WTC11 (cell line): ENCODE data around the gene EPDR1. TPM values are rescaled to one million over a fixed set of nuclear protein-coding genes. Genes with fewer than 3 reads are reported as not detected.

Experiments
- ATAC-seq: fragments of 200-7000 bp; cut with Tn5 transposase; 2 replicates; pipeline ENCODE4 v1.10.0; 2021; ENCODE audit warnings: mild to moderate bottlenecking, moderate library complexity
- CTCF ChIA-PET: fragments of 300-600 bp; sonication (Branson Sonifier 250); formaldehyde crosslinking; loops from one replicate; lab custom pipeline; 2021; ENCODE audit warnings: antibody characterized with exemption; lab: Charles Lee
- POLR2A ChIA-PET: fragments of 350-600 bp; sonication (Branson Sonifier 250); formaldehyde crosslinking; loops from one replicate; lab custom pipeline; 2021; ENCODE audit warnings: antibody characterized with exemption; lab: Charles Lee
- DNase-seq: peaks from one replicate; pipeline ENCODE4 v3.0.0; 2021; ENCODE audit warnings: low spot score
- H3K27ac Mint-ChIP-seq: 2 replicates; pipeline ENCODE4 v1.8.0; 2021; ENCODE audit warnings: mixed read lengths
- H3K27me3 Mint-ChIP-seq: 2 replicates; pipeline ENCODE4 v1.8.0; 2021; ENCODE audit warnings: low read depth, mild to moderate bottlenecking, moderate library complexity, mixed read lengths
- H3K36me3 Mint-ChIP-seq: 2 replicates; pipeline ENCODE4 v1.8.0; 2021; ENCODE audit warnings: mixed read lengths
- H3K4me1 Mint-ChIP-seq: 2 replicates; pipeline ENCODE4 v1.8.0; 2022; ENCODE audit warnings: mixed read lengths
- H3K4me3 Mint-ChIP-seq: 2 replicates; pipeline ENCODE4 v1.8.0; 2021; ENCODE audit warnings: mild to moderate bottlenecking, moderate library complexity, mixed read lengths
- H3K9me3 Mint-ChIP-seq: 2 replicates; pipeline ENCODE4 v1.8.0; 2021; ENCODE audit warnings: mixed read lengths
- FOXK1 ChIP-seq: sonication (generic); formaldehyde crosslinking; IDR thresholded peaks from 2 replicates; pipeline ENCODE4 v1.8.0; 2022; ENCODE audit warnings: mild to moderate bottlenecking, moderate library complexity, missing genetic modification reagents
- JAZF1 ChIP-seq: fragments of 250-450 bp; sonication (Bioruptor Pico); IDR thresholded peaks from 2 replicates; pipeline ENCODE4 v1.9.0; 2021; ENCODE audit warnings: moderate library complexity, mild to moderate bottlenecking, inconsistent platforms
- KAT7 ChIP-seq: sonication (generic); formaldehyde crosslinking; IDR thresholded peaks from 2 replicates; pipeline ENCODE4 v1.8.1; 2023; ENCODE audit warnings: missing genetic modification reagents, mild to moderate bottlenecking, borderline replicate concordance
- NFATC4 ChIP-seq: fragments of 250-450 bp; sonication (Bioruptor Pico); IDR thresholded peaks from 2 replicates; pipeline ENCODE4 v1.9.0; 2021; ENCODE audit warnings: mild to moderate bottlenecking
- NR1H2 ChIP-seq: sonication (generic); formaldehyde crosslinking; IDR thresholded peaks from 2 replicates; pipeline ENCODE4 v1.9.0; 2021; ENCODE audit warnings: mild to moderate bottlenecking, moderate library complexity, missing genetic modification reagents
- RELA ChIP-seq: sonication (generic); formaldehyde crosslinking; IDR thresholded peaks from 2 replicates; pipeline ENCODE4 v1.8.1; 2022; ENCODE audit warnings: missing genetic modification reagents, mild to moderate bottlenecking, borderline replicate concordance
- SMAD3 ChIP-seq: sonication (generic); formaldehyde crosslinking; IDR thresholded peaks from 2 replicates; pipeline ENCODE4 v1.8.0; 2022; ENCODE audit warnings: missing genetic modification reagents, mild to moderate bottlenecking, borderline replicate concordance
- SMAD4 ChIP-seq: sonication (generic); formaldehyde crosslinking; IDR thresholded peaks from 2 replicates; pipeline ENCODE4 v1.8.0; 2022; ENCODE audit warnings: mild to moderate bottlenecking, missing genetic modification reagents
- TCF7 ChIP-seq: sonication (generic); formaldehyde crosslinking; IDR thresholded peaks from 2 replicates; pipeline ENCODE4 v1.8.0; 2022; ENCODE audit warnings: mild to moderate bottlenecking, low read depth, missing genetic modification reagents, moderate library complexity
- TEAD4 ChIP-seq: sonication (generic); formaldehyde crosslinking; IDR thresholded peaks from 2 replicates; pipeline ENCODE4 v1.8.0; 2022; ENCODE audit warnings: mild to moderate bottlenecking, missing genetic modification reagents
- TP53 ChIP-seq: sonication (generic); formaldehyde crosslinking; IDR thresholded peaks from 2 replicates; pipeline ENCODE4 v1.8.1; 2023; ENCODE audit warnings: mild to moderate bottlenecking, missing genetic modification reagents
- ZNF219 ChIP-seq: sonication (generic); formaldehyde crosslinking; IDR thresholded peaks from 2 replicates; pipeline ENCODE4 v1.8.0; 2023; ENCODE audit warnings: missing genetic modification reagents, mild to moderate bottlenecking, borderline replicate concordance
- ZNF232 ChIP-seq: sonication (generic); formaldehyde crosslinking; IDR thresholded peaks from 2 replicates; pipeline ENCODE4 v1.8.0; 2022; ENCODE audit warnings: mild to moderate bottlenecking, missing genetic modification reagents
- ZNF317 ChIP-seq: sonication (generic); formaldehyde crosslinking; IDR thresholded peaks from 2 replicates; pipeline ENCODE4 v1.8.1; 2023; ENCODE audit warnings: low read depth, mild to moderate bottlenecking, moderate library complexity, missing genetic modification reagents, borderline replicate concordance
- ZNF423 ChIP-seq: fragments of 250-450 bp; sonication (Bioruptor Pico); IDR thresholded peaks from 2 replicates; pipeline ENCODE4 v2.1.2; 2022; ENCODE audit warnings: mild to moderate bottlenecking, moderate library complexity
- ZNF425 ChIP-seq: fragments of 250-450 bp; sonication (Bioruptor Pico); conservative IDR thresholded peaks from 2 replicates; pipeline ENCODE4 v1.9.0; 2021; ENCODE audit warnings: mild to moderate bottlenecking
- total RNA-seq: library from RNA; stranded (reverse); gene quantifications from 3 replicates; pipeline ENCODE4 v1.2.3, GENCODE V29; 2021
- TF ChIP-seq, protein P1 (sequence below): sonication (generic); formaldehyde crosslinking; conservative IDR thresholded peaks from 2 replicates; pipeline ENCODE4 v1.8.1; 2022; ENCODE audit warnings: mild to moderate bottlenecking, missing genetic modification reagents
- TF ChIP-seq, protein P2 (sequence below): sonication (generic); formaldehyde crosslinking; IDR thresholded peaks from 2 replicates; pipeline ENCODE4 v1.8.0; 2023; ENCODE audit warnings: missing genetic modification reagents
- TF ChIP-seq, protein P3 (sequence below): sonication (generic); formaldehyde crosslinking; IDR thresholded peaks from 2 replicates; pipeline ENCODE4 v1.8.0; 2022; ENCODE audit warnings: mild to moderate bottlenecking, missing genetic modification reagents
- TF ChIP-seq, protein P4 (sequence below): sonication (generic); formaldehyde crosslinking; IDR thresholded peaks from 2 replicates; pipeline ENCODE4 v1.8.1; 2022; ENCODE audit warnings: mild to moderate bottlenecking, moderate library complexity, missing genetic modification reagents
- TF ChIP-seq, protein P5 (sequence below): sonication (generic); formaldehyde crosslinking; IDR thresholded peaks from 2 replicates; pipeline ENCODE4 v1.8.1; 2023; ENCODE audit warnings: mild to moderate bottlenecking, missing genetic modification reagents
- TF ChIP-seq, protein P6 (sequence below): sonication (generic); formaldehyde crosslinking; IDR thresholded peaks from 2 replicates; pipeline ENCODE4 v1.8.1; 2023; ENCODE audit warnings: mild to moderate bottlenecking, missing genetic modification reagents, moderate library complexity
- TF ChIP-seq, protein P7 (sequence below): fragments of 250-450 bp; sonication (Bioruptor Pico); IDR thresholded peaks from 2 replicates; pipeline ENCODE4 v2.1.2; 2022; ENCODE audit warnings: mild to moderate bottlenecking, moderate library complexity
- TF ChIP-seq, protein P8 (sequence below): sonication (generic); formaldehyde crosslinking; conservative IDR thresholded peaks from 2 replicates; pipeline ENCODE4 v1.8.1; 2023; ENCODE audit warnings: mild to moderate bottlenecking, low read depth, missing genetic modification reagents, moderate library complexity

EPDR1 gene
- total RNA-seq, 1 experiment from 2014 or later: 7.4 TPM

- ChIA-PET CTCF (no interaction called here), POLR2A (no interaction called here)
- peaks cover 18% of the 10 kb centered on the region for H3K9me3 Mint-ChIP-seq
- no peak for DNase-seq
- no peaks in the 10 kb centered on the region; the same call in 1 of the 2 replicates for H3K27me3 Mint-ChIP-seq
- TF ChIP-seq ZNF317 (CRISPR knock-in tag) (no peak), NFATC4 (no peak), ZNF219 (CRISPR knock-in tag) (no peak), SMAD4 (CRISPR knock-in tag) (no peak), TCF7 (CRISPR knock-in tag) (no peak)
- H3K27ac Mint-ChIP-seq: no peak overlapping the region
- no peak for ATAC-seq
- no peak overlapping the region for H3K4me3 Mint-ChIP-seq
- no peaks in the 10 kb centered on the region for H3K4me1 Mint-ChIP-seq
- no peaks in the 10 kb centered on the region for H3K36me3 Mint-ChIP-seq
Measured at GRCh38 chr7:37999673-38000072, 79.2 kb downstream of the EPDR1 start.

- POLR2A ChIA-PET: no interaction called here
- H3K9me3 Mint-ChIP-seq: peaks cover 16% of the 10 kb centered on the region
- ATAC-seq (no peak), DNase-seq (no peak)
- CTCF ChIA-PET: interaction anchor here (1.4 kb wide), 1 partner anchor 331 kb away, joined by 3 read pairs; no protein-coding TSS in a partner anchor
- H3K4me1 Mint-ChIP-seq: no peaks in the 10 kb centered on the region
- H3K36me3 Mint-ChIP-seq: no peaks in the 10 kb centered on the region
- no peak overlapping the region for H3K4me3 Mint-ChIP-seq
- H3K27me3 Mint-ChIP-seq: no peaks in the 10 kb centered on the region; the same call in 1 of the 2 replicates
- no peak overlapping the region for H3K27ac Mint-ChIP-seq
- no peak for TF ChIP-seq FOXK1
- no peak for TF ChIP-seq SMAD3 (CRISPR knock-in tag)
- TF ChIP-seq TP53 (CRISPR knock-in tag): no peak
- TF ChIP-seq, protein P1, sequence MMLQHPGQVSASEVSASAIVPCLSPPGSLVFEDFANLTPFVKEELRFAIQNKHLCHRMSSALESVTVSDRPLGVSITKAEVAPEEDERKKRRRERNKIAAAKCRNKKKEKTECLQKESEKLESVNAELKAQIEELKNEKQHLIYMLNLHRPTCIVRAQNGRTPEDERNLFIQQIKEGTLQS (CRISPR knock-in tag): no peak
- no peak for TF ChIP-seq ZNF232 (CRISPR knock-in tag)
- no peak for TF ChIP-seq ZNF423 (CRISPR knock-in tag)
- TF ChIP-seq NR1H2 (CRISPR knock-in tag): no peak
- TF ChIP-seq, protein P2, sequence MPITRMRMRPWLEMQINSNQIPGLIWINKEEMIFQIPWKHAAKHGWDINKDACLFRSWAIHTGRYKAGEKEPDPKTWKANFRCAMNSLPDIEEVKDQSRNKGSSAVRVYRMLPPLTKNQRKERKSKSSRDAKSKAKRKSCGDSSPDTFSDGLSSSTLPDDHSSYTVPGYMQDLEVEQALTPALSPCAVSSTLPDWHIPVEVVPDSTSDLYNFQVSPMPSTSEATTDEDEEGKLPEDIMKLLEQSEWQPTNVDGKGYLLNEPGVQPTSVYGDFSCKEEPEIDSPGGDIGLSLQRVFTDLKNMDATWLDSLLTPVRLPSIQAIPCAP: no peak
- TF ChIP-seq RELA (CRISPR knock-in tag): no peak
- TF ChIP-seq, protein P3, sequence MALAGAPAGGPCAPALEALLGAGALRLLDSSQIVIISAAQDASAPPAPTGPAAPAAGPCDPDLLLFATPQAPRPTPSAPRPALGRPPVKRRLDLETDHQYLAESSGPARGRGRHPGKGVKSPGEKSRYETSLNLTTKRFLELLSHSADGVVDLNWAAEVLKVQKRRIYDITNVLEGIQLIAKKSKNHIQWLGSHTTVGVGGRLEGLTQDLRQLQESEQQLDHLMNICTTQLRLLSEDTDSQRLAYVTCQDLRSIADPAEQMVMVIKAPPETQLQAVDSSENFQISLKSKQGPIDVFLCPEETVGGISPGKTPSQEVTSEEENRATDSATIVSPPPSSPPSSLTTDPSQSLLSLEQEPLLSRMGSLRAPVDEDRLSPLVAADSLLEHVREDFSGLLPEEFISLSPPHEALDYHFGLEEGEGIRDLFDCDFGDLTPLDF (CRISPR knock-in tag): no peak
- TF ChIP-seq, protein P4, sequence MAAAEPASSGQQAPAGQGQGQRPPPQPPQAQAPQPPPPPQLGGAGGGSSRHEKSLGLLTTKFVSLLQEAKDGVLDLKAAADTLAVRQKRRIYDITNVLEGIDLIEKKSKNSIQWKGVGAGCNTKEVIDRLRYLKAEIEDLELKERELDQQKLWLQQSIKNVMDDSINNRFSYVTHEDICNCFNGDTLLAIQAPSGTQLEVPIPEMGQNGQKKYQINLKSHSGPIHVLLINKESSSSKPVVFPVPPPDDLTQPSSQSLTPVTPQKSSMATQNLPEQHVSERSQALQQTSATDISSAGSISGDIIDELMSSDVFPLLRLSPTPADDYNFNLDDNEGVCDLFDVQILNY (CRISPR knock-in tag): no peak
- no peak for TF ChIP-seq JAZF1
- no peak for TF ChIP-seq ZNF425 (CRISPR knock-in tag)
- TF ChIP-seq KAT7 (CRISPR knock-in tag): no peak
- TF ChIP-seq, protein P5, sequence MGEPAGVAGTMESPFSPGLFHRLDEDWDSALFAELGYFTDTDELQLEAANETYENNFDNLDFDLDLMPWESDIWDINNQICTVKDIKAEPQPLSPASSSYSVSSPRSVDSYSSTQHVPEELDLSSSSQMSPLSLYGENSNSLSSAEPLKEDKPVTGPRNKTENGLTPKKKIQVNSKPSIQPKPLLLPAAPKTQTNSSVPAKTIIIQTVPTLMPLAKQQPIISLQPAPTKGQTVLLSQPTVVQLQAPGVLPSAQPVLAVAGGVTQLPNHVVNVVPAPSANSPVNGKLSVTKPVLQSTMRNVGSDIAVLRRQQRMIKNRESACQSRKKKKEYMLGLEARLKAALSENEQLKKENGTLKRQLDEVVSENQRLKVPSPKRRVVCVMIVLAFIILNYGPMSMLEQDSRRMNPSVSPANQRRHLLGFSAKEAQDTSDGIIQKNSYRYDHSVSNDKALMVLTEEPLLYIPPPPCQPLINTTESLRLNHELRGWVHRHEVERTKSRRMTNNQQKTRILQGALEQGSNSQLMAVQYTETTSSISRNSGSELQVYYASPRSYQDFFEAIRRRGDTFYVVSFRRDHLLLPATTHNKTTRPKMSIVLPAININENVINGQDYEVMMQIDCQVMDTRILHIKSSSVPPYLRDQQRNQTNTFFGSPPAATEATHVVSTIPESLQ: no peak
- TF ChIP-seq, protein P6, sequence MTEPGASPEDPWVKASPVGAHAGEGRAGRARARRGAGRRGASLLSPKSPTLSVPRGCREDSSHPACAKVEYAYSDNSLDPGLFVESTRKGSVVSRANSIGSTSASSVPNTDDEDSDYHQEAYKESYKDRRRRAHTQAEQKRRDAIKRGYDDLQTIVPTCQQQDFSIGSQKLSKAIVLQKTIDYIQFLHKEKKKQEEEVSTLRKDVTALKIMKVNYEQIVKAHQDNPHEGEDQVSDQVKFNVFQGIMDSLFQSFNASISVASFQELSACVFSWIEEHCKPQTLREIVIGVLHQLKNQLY (CRISPR knock-in tag): no peak
- TF ChIP-seq, protein P7, sequence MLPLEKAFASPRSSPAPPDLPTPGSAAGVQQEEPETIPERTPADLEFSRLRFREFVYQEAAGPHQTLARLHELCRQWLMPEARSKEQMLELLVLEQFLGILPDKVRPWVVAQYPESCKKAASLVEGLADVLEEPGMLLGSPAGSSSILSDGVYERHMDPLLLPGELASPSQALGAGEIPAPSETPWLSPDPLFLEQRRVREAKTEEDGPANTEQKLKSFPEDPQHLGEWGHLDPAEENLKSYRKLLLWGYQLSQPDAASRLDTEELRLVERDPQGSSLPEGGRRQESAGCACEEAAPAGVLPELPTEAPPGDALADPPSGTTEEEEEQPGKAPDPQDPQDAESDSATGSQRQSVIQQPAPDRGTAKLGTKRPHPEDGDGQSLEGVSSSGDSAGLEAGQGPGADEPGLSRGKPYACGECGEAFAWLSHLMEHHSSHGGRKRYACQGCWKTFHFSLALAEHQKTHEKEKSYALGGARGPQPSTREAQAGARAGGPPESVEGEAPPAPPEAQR: no peak
- no peak for TF ChIP-seq TEAD4 (CRISPR knock-in tag)
- TF ChIP-seq, protein P8, sequence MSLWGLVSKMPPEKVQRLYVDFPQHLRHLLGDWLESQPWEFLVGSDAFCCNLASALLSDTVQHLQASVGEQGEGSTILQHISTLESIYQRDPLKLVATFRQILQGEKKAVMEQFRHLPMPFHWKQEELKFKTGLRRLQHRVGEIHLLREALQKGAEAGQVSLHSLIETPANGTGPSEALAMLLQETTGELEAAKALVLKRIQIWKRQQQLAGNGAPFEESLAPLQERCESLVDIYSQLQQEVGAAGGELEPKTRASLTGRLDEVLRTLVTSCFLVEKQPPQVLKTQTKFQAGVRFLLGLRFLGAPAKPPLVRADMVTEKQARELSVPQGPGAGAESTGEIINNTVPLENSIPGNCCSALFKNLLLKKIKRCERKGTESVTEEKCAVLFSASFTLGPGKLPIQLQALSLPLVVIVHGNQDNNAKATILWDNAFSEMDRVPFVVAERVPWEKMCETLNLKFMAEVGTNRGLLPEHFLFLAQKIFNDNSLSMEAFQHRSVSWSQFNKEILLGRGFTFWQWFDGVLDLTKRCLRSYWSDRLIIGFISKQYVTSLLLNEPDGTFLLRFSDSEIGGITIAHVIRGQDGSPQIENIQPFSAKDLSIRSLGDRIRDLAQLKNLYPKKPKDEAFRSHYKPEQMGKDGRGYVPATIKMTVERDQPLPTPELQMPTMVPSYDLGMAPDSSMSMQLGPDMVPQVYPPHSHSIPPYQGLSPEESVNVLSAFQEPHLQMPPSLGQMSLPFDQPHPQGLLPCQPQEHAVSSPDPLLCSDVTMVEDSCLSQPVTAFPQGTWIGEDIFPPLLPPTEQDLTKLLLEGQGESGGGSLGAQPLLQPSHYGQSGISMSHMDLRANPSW (CRISPR knock-in tag): no peak
Measured at GRCh38 chr7:38000272-38000671, 79.8 kb downstream of the EPDR1 start.
